Tibial nerve (tissue), 4 donors: Measurements from ENCODE around the gene GLIS2.

Experiments used
- CTCF ChIP-seq, 5 experiments: fragments of 200-600 bp in 3 of 5; fragments of 450-650 bp in 2 of 5; sonication (generic) in 3 of 5; IDR thresholded peaks; one replicate each; pipeline ENCODE4 v1.5.1; 2016 to 2019; ENCODE audit warnings: antibody characterized with exemption in 5 of 5, mild to moderate bottlenecking in 3 of 5, moderate library complexity in 2 of 5
- EP300 ChIP-seq, 2 donors: sonication (generic); formaldehyde crosslinking; IDR thresholded peaks; one replicate each; pipeline ENCODE4 v1.6.1; 2017; ENCODE audit warnings: antibody characterized with exemption in 2 of 2, mild to moderate bottlenecking in 1 of 2
- POLR2A ChIP-seq, 2 donors: fragments of 450-650 bp; IDR thresholded peaks; one replicate each; pipeline ENCODE4 v1.6.1; 2017; ENCODE audit warnings: antibody characterized with exemption in 2 of 2, mild to moderate bottlenecking in 2 of 2, moderate library complexity in 2 of 2

GRCh38 chr16:4383591-4384444 lies 68.0 kb downstream of the GLIS2 start:
- no peak for TF ChIP-seq CTCF (IDR thresholded peaks at IDR 0.05)
- TF ChIP-seq POLR2A (IDR thresholded peaks at IDR 0.05): no peak
- TF ChIP-seq EP300 (IDR thresholded peaks at IDR 0.05): no peak
